HepG2 (cell line): Measurements from ENCODE around the gene VPS26B. TPM values are rescaled to one million over a fixed set of nuclear protein-coding genes. Genes with fewer than 3 reads are reported as not detected.

Experiments used
- MAZ ChIP-seq, 2 experiments: sonication (generic) in 1 of 2; formaldehyde crosslinking in 1 of 2; IDR thresholded peaks; 2 replicates each; pipeline versions ENCODE4 v1.5.0 to v1.6.1; 2012 to 2020; ENCODE audit warnings: low read depth in 2 of 2, mild to moderate bottlenecking in 2 of 2, borderline replicate concordance in 1 of 2, improper control_type of control experiment in 1 of 2, low read length in 1 of 2, missing genetic modification reagents in 1 of 2, moderate library complexity in 1 of 2
- MTF1 ChIP-seq: sonication (generic); formaldehyde crosslinking; IDR thresholded peaks from 2 replicates; pipeline ENCODE4 v1.5.0; 2020; ENCODE audit warnings: missing genetic modification reagents
- ZFX ChIP-seq: sonication (generic); formaldehyde crosslinking; IDR thresholded peaks from 2 replicates; pipeline ENCODE4 v1.4.0; 2020; ENCODE audit warnings: mild to moderate bottlenecking, low read depth, missing genetic modification reagents, moderate library complexity
- ZNF501 ChIP-seq: sonication (generic); formaldehyde crosslinking; IDR thresholded peaks from 2 replicates; pipeline ENCODE4 v1.5.1; 2020; ENCODE audit warnings: mild to moderate bottlenecking, moderate library complexity, missing genetic modification reagents
- ZNF562 ChIP-seq: sonication (generic); formaldehyde crosslinking; IDR thresholded peaks from 2 replicates; pipeline ENCODE4 v1.8.0; 2022; ENCODE audit warnings: missing genetic modification reagents, borderline replicate concordance
- ZNF891 ChIP-seq: sonication (generic); formaldehyde crosslinking; IDR thresholded peaks from 2 replicates; pipeline ENCODE4 v1.5.0; 2020; ENCODE audit warnings: mild to moderate bottlenecking, missing genetic modification reagents
- polyA plus RNA-seq, 8 experiments: library from polyadenylated mRNA; depleted of rRNA in 3 of 8; stranded (reverse) in 7 of 8; unstranded in 1 of 8; fragments of >200 nt; fragmentation: Illumina TruSeq in 4 of 8; extraction: Trizol in 4 of 8; gene quantifications; 2 replicates each; pipeline versions ENCODE4 v1.2.1 to v1.2.3, GENCODE V29; 2011 to 2016; ENCODE audit warnings: low read depth in 4 of 8, missing spikeins in 1 of 8, mixed read lengths in 1 of 8; ENCODE audit not compliant: insufficient read depth in 1 of 8
- total RNA-seq, 5 experiments: library from RNA; depleted of rRNA; stranded (reverse); fragments of >200 nt; fragmentation: Illumina TruSeq; extraction: Trizol; gene quantifications; 2 replicates each; pipeline ENCODE4 v1.2.3, GENCODE V29; 2016; ENCODE audit warnings: low read depth in 1 of 5
- TF ChIP-seq, protein P1 (sequence below), 2 experiments: sonication (generic) in 1 of 2; formaldehyde crosslinking in 1 of 2; IDR thresholded peaks; 2 replicates each; pipeline versions ENCODE4 v1.6.1 to v1.9.0; 2014 to 2022; ENCODE audit warnings: antibody characterized with exemption in 1 of 2, borderline replicate concordance in 1 of 2, inconsistent platforms in 1 of 2, low read depth in 1 of 2, missing genetic modification reagents in 1 of 2
- TF ChIP-seq, protein P2 (sequence below): sonication (generic); formaldehyde crosslinking; IDR thresholded peaks from 2 replicates; pipeline ENCODE4 v1.4.0; 2020; ENCODE audit warnings: missing genetic modification reagents, borderline replicate concordance
- TF ChIP-seq, protein P3 (sequence below): sonication (generic); formaldehyde crosslinking; IDR thresholded peaks from 2 replicates; pipeline ENCODE4 v1.5.0; 2020; ENCODE audit warnings: missing genetic modification reagents
- TF ChIP-seq, protein P4 (sequence below): sonication (generic); formaldehyde crosslinking; IDR thresholded peaks from 2 replicates; pipeline ENCODE4 v1.4.0; 2020; ENCODE audit warnings: low read depth, missing genetic modification reagents

VPS26B gene
- total and polyA plus RNA-seq, 2 of the 13 experiments (the other 11 are each of a cell fraction or from before 2014, with no cell fraction given), result 20.2 to 23.2 TPM

DNA sequence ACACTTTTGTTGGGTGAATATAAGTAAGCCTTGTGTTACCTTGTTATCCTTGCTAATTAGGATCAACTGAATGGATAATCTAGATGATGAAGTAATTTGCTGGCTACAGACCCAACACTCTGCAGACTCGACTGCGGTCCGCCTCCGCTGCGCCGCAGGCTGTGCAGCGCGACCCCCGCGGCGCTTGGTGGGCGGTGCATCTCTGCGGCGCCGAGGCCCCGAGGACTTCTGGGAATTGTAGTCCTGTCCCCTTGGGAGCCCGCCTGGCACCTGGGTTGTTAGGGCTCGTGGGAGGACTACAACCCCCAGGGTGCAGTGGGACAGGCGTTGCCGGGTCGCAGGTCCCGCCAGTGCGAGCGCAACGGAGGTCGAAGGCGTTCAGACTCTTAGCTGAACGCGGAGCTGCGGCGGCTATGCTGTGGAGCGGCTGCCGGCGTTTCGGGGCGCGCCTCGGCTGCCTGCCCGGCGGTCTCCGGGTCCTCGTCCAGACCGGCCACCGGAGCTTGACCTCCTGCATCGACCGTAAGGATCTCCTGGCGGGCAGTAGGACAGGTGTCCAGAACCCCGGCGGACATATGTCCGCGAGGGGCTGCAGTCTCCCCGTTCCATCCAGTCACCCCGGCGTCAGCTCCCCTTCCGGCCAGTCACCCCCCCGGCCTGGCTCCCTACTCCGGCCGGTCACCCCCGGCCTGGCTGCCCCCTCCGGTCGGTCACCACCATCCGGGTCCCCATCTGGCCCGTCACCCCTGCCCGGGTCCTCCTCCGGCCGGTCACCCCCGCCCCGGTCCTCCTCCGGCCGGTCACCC lies 28.9 kb downstream of the VPS26B start, which contains the start of the genes ACAD8 and THYN1 (continued):
- TF ChIP-seq ZNF562 (CRISPR knock-in tag) (no peak), MTF1 (CRISPR knock-in tag) (no peak), ZNF501 (CRISPR knock-in tag) (peak; percentile 83), MAZ (IDR thresholded peaks at IDR 0.05; ENCODE audit: borderline replicate concordance, low read depth, low read length) (no peak), MAZ (CRISPR knock-in tag; IDR thresholded peaks at IDR 0.05; ENCODE audit: low read depth) (peak; percentile 47; the same call in 1 of the 2 replicates), ZNF891 (0 out of 2 replicates have a peak, but pooled peaks have one; percentile 27), ZFX (CRISPR knock-in tag) (peak; percentile 50; the same call in 1 of the 2 replicates)
- TF ChIP-seq, protein P1, sequence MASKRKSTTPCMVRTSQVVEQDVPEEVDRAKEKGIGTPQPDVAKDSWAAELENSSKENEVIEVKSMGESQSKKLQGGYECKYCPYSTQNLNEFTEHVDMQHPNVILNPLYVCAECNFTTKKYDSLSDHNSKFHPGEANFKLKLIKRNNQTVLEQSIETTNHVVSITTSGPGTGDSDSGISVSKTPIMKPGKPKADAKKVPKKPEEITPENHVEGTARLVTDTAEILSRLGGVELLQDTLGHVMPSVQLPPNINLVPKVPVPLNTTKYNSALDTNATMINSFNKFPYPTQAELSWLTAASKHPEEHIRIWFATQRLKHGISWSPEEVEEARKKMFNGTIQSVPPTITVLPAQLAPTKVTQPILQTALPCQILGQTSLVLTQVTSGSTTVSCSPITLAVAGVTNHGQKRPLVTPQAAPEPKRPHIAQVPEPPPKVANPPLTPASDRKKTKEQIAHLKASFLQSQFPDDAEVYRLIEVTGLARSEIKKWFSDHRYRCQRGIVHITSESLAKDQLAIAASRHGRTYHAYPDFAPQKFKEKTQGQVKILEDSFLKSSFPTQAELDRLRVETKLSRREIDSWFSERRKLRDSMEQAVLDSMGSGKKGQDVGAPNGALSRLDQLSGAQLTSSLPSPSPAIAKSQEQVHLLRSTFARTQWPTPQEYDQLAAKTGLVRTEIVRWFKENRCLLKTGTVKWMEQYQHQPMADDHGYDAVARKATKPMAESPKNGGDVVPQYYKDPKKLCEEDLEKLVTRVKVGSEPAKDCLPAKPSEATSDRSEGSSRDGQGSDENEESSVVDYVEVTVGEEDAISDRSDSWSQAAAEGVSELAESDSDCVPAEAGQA (IDR thresholded peaks at IDR 0.05; ENCODE audit: low read depth), result peak; percentile 71
- TF ChIP-seq, protein P1 (CRISPR knock-in tag; IDR thresholded peaks at IDR 0.05; ENCODE audit: borderline replicate concordance), result no peak
- TF ChIP-seq, protein P2, sequence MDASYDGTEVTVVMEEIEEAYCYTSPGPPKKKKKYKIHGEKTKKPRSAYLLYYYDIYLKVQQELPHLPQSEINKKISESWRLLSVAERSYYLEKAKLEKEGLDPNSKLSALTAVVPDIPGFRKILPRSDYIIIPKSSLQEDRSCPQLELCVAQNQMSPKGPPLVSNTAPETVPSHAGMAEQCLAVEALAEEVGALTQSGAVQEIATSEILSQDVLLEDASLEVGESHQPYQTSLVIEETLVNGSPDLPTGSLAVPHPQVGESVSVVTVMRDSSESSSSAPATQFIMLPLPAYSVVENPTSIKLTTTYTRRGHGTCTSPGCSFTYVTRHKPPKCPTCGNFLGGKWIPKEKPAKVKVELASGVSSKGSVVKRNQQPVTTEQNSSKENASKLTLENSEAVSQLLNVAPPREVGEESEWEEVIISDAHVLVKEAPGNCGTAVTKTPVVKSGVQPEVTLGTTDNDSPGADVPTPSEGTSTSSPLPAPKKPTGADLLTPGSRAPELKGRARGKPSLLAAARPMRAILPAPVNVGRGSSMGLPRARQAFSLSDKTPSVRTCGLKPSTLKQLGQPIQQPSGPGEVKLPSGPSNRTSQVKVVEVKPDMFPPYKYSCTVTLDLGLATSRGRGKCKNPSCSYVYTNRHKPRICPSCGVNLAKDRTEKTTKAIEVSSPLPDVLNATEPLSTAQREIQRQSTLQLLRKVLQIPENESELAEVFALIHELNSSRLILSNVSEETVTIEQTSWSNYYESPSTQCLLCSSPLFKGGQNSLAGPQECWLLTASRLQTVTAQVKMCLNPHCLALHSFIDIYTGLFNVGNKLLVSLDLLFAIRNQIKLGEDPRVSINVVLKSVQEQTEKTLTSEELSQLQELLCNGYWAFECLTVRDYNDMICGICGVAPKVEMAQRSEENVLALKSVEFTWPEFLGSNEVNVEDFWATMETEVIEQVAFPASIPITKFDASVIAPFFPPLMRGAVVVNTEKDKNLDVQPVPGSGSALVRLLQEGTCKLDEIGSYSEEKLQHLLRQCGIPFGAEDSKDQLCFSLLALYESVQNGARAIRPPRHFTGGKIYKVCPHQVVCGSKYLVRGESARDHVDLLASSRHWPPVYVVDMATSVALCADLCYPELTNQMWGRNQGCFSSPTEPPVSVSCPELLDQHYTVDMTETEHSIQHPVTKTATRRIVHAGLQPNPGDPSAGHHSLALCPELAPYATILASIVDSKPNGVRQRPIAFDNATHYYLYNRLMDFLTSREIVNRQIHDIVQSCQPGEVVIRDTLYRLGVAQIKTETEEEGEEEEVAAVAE (CRISPR knock-in tag), result 0 out of 2 replicates have a peak, but pooled peaks have one; percentile 47
- TF ChIP-seq, protein P3, sequence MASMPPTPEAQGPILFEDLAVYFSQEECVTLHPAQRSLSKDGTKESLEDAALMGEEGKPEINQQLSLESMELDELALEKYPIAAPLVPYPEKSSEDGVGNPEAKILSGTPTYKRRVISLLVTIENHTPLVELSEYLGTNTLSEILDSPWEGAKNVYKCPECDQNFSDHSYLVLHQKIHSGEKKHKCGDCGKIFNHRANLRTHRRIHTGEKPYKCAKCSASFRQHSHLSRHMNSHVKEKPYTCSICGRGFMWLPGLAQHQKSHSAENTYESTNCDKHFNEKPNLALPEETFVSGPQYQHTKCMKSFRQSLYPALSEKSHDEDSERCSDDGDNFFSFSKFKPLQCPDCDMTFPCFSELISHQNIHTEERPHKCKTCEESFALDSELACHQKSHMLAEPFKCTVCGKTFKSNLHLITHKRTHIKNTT (CRISPR knock-in tag), result no peak
- TF ChIP-seq, protein P4, sequence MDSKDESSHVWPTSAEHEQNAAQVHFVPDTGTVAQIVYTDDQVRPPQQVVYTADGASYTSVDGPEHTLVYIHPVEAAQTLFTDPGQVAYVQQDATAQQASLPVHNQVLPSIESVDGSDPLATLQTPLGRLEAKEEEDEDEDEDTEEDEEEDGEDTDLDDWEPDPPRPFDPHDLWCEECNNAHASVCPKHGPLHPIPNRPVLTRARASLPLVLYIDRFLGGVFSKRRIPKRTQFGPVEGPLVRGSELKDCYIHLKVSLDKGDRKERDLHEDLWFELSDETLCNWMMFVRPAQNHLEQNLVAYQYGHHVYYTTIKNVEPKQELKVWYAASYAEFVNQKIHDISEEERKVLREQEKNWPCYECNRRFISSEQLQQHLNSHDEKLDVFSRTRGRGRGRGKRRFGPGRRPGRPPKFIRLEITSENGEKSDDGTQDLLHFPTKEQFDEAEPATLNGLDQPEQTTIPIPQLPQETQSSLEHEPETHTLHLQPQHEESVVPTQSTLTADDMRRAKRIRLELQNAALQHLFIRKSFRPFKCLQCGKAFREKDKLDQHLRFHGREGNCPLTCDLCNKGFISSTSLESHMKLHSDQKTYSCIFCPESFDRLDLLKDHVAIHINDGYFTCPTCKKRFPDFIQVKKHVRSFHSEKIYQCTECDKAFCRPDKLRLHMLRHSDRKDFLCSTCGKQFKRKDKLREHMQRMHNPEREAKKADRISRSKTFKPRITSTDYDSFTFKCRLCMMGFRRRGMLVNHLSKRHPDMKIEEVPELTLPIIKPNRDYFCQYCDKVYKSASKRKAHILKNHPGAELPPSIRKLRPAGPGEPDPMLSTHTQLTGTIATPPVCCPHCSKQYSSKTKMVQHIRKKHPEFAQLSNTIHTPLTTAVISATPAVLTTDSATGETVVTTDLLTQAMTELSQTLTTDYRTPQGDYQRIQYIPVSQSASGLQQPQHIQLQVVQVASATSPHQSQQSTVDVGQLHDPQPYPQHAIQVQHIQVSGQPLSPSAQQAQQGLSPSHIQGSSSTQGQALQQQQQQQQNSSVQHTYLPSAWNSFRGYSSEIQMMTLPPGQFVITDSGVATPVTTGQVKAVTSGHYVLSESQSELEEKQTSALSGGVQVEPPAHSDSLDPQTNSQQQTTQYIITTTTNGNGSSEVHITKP (CRISPR knock-in tag), result peak; percentile 50; the same call in 1 of the 2 replicates
